T47D (cell line): ENCODE data around the gene MRPL24.

Experiments
- DNase-seq, 2 experiments: peaks; one replicate each; pipeline versions ENCODE4 v3.0.0 to v3.0.0-alpha.2; 2011 to 2012; ENCODE audit warnings: low read depth in 1 of 2, low spot score in 1 of 2
- JUND ChIP-seq: IDR thresholded peaks from 2 replicates; pipeline ENCODE4 v1.6.1; 2012; ENCODE audit warnings: low read depth
- in situ Hi-C: cut with HindIII; loops from 2 replicates; pipeline ENCODE4 v1.10.0; 2016; ENCODE audit warnings: low sequenced_read_pairs, low pct_unique_long_range_greater_than_20kb

The MRPL24 gene

DNA sequence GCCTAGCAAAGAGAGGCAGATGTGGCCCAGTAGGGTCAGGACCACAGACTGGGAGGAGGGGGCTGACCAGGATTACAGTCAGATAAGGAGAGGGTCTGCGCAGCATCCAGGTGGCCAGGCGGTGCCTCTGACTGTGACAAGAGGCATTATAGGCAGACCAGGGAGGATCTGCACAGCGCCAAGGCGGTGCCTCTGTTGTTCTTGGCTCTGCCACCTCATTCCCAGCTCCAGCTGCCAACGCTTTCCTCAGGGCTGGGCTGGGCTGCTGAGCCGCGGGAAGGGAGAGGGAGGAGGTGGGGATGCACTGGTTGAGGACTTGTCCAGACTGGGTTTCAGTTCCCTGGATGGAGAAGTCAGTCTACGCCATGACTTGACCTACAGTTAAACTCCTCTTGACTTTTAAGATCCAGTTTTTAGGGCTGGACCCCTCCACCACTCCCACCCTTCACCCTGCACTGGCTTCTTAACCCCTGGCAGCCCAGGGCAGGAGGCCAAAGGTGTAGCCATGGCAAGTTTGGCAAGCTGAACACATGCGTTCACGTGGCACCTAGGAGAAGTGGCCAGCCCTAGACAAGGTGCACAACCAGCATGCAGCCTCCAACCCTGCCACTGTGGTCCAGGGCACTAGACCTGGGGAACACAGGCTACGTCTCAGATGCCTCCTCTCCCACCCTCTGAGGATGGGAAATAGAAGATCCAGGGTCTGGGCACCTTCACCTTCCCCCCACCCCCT is 31.0 kb downstream of the MRPL24 start:
- no peak for TF ChIP-seq JUND
- in situ Hi-C loops: no loop called here
- DNase-seq: peak in 1 of 2 experiments; percentile 87

DNA sequence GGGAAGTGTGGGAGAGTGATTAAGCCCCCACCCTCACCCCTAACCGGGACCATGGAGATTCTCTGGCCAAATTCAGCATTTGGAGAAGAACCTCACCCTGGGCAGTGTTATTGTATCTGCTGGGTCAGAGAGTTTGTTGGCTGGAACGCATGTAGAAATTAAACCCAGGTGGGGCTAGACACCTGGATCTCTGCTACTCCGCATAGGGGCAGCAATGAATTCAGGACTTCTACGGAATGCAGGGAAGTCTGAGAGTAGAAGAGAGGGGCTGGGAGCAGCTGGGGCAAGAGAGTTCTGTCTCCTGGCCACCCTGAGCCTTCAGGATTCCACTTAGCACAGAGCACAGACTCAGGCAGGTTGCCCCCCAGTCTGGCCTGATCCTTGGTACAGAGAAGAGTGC is 31.9 kb downstream of the MRPL24 start:
- DNase-seq: no peak
- in situ Hi-C loops: no loop called here
- no peak for TF ChIP-seq JUND

DNA sequence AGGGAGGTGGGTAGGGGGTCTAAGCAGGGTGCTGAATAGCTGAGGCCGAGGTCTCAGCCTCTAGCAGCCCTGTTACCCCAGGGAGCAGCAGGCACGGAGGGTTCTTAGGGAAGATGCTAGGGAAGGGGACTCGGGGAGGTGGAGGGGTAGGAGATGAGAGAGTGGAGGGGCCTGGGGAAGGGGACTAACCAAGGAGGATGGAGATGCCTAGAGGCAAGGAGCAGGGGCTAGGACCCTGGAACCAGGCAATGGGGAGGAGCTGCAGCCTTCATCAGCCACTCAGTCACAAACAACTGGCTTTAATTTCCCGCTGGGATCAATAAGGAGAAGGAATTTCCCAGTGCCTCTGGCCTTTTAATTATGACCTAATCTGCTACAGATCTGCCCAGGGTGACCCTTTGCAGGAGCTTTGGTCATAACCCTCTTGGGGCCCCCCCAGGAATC is 32.6 kb downstream of the MRPL24 start:
- no peak for DNase-seq
- in situ Hi-C loops: no loop called here
- no peak for TF ChIP-seq JUND

DNA sequence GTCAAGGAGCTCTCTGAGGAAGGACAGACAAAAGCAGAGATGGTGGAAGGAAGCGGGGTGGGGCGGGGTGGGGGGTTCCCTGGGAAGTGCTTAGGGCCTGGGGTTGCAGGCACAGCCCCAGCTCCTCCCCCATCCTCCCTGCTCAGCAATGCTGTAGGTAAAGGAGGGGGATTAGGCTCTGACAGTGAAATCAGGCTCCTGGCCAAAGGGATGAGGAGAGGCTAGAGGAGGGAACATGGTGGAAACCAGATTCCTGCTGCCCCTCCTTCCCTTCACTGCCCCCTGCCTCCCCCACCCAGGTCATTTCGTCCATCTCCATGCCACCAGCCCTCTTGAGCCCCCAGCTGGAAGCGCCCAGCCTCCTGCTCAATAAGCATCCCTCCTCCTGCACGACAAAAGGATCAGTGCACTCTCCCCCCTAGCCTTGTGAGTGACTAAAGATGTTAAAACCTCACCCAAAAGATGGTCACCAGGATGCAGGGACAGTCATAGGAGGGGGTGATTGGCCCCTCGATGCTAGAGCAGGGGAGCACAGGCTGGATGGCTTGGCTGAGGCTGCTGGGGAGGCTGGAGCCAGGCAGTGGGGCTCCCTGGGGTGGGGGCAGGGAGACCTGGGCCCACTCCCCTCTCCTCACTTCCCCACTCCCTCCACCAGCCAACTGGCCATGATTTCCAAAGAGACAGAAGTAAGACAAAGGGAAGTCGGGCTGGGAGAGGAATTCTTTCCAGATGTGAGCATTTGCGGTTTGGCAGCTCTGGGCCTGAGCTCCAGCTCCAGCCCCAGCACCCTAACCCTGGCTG is 33.3 kb downstream of the MRPL24 start:
- in situ Hi-C loops: no loop called here
- DNase-seq: no peak
- TF ChIP-seq JUND: no peak

DNA sequence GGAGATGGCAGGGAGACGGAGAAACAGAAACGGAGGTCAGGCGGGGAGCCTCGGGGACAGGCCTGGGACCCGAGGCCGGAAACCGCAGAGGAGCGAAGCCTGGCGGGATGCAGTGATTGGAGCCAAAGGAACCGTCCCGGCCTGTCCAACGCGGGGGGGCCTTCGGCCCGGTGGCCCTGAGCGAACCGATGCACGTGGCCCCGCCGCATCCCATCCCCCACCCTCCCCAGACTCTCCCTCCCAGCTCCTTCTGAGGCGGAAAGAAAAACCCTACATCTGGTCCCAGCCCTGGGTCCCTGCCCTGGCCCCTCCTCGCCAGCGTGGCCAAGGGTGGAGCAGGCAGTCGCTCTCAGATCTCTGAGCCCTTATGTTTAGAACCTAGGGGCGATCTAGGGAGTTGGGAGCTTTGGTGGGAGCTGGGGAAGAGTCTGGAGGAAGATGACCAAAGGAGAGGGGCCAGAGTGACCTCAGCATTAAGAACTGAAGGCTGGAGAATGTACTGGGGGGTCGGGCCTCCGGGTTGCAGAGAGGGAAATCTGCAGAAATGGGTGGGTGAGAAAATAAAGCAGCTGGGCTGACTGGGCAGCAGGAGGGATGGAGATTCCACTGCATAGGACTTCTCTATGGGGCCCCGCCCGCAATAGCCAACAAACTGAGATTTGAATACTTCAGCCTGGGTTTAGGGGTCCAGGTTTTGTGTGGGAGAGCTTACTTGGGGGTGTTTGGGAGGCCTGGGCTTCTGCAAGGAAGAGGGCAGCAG is 34.1 kb downstream of the MRPL24 start:
- peak in 1 of 2 experiments; percentile 60 for DNase-seq
- in situ Hi-C loops: no loop called here
- TF ChIP-seq JUND: no peak

DNA sequence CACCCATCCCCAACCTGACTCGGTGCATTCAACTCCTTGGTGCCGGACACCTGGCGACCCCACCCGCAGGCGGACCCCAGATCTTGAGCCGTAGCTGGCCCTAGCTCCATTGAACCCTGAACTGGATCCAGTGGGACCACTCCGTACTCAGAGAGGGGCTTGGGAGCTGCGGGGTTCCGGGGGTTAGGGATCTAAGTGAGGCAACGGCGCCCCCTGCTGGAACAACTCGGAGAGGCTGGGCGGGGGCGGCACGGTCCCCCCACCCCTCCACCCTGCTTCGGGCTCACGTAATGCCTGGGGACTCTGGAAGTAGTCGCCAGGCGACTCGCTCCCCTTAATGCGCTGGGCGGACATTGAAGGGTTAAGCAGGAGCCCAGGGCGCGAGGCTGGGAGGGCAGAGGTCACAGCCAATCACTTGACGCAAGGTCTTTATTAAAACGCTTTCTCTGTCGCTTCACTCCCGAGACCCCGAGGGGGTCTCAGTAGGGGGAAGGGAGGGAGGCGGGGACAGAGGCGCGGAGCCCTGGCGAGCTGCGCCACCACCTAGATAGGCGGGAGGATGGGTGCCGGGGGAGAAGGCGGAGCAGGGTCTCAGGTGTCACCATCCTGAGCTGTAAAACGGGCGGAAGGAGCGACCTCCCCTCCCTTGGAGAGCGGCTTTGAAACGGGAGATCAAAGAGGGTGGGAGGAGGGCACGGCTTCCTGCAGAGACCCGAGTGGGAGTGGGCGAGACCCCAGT is 34.8 kb downstream of the MRPL24 start:
- peak in 1 of 2 experiments; percentile 79 for DNase-seq
- in situ Hi-C loops: no loop called here
- TF ChIP-seq JUND: no peak

DNA sequence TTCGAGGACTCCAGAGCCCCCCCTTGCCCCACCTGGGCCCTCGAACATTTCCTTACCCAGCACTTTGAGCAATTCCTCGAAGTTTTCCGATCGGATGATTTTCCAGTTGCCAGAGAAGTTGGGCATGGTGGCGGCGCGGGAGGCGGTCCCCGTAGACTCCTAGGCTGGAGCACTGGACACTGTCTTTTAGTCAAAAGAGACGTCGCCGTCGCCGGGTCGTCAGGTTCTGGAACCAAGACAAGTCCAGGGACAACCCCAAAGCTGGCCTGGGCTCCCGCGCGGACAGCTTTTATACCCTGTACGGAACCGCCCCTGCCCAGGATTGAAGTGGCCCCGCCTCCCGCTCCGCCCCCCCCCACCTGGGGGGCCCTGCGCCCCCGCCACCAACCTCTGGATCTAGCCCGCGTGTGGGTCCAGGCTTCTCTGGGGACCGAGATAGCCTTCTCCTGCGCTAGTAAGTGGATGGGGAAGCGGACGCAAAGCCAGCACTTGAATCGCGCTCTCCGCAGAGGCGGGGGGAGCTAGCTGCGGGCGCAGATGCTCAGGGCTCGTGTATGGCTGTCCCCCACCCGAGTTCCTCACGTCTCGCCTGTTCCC is 35.5 kb downstream of the MRPL24 start, which contains the start of gene CRABP2:
CRABP2 (minus strand) TSS at position 263 of the 597 bp plus-strand sequence; CDS start at position 126, 137 bp downstream.
- TF ChIP-seq JUND: no peak
- in situ Hi-C loops: no loop called here
- peak in 1 of 2 experiments; percentile 82 for DNase-seq

DNA sequence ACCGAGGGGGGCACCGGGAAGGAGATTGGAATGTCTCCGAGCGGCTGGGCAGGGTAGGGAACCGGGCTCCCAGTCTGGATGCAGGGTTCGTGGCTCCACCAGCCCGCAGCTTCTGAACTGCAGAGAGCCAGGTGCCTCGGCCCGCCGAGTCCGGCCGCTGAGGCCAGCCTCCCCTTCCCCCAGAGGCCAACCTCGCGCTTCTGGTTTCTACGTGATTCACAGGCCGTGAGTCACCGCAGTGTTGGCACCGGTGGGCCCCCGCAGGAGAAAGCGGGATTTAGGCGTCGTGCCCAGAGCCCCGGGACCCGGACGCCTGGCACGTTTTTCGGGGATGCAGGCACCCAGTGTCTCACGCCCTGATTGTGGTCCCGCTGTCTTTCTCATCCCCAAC is 36.0 kb downstream of the MRPL24 start:
- TF ChIP-seq JUND: no peak
- DNase-seq: peak in 1 of 2 experiments; percentile 74
- in situ Hi-C loops: no loop called here

DNA sequence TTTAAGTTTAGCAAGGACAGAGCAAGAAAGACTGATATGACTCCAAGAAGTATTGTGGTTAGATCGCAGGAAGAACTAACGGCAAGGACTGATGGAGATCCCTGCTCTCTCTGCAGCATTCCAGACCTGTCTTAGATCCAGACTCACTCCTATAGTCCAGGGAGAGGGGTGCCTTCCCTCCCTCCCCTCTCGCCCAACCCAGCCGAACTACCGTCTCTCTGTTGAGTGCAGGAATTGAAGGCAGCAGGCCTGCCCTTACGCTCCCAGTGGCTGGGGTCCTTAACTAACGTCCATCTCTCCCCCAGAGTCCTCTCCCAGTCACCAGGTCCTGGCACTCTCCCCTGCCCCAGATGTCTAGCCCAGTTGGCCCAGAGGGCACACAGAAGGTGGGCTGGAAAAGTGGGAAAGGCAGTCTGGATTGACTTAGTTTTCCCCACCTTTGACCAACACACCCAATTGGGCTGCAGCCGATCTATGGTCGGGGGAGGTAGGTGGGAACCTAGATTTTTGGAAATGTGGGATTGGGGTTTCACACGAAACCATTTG is 36.6 kb downstream of the MRPL24 start:
- no peak for TF ChIP-seq JUND
- in situ Hi-C loops: no loop called here
- no peak for DNase-seq

DNA sequence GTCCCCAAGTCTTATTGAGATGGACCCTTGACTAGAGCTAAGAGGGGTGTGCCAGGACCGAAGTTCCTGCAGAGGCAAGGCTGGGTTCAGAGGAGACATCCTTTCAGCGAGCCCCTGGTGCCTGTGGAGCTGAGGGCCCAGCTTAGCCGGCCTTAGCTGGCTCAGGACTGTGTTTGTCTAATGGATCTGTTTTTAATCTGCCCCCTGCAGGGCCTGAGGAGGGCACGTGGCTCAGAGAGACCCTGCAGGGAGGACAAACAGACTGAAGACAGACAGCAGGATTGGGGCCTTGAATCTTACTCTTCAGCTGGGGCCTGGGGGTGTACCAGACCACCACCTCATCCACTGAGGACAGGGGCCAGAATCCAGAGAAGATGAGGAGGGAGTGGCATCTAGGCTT is 37.1 kb downstream of the MRPL24 start:
- in situ Hi-C loops: no loop called here
- DNase-seq: no peak
- TF ChIP-seq JUND: no peak

DNA sequence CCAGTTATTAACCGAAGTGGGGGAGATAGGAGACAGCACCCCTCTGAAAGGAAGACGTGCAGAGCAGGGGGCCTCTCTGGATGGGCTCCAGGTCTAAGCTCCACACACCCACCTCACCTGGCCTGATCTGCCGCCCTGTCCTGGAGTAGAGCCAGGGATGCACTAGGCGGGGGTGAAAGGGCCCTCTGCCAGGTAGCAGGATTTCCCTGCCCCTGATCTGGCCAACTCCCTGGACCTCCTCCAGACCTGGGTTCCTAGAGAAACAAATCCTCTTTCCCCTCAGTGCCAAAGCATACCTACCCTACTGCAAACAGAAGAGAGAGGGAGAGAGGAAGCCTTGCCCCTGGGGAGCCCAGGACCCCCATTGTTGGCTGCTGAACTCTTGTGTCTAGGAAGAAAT is 37.6 kb downstream of the MRPL24 start:
- TF ChIP-seq JUND: no peak
- in situ Hi-C loops: no loop called here
- no peak for DNase-seq
